ENCODE results near the gene BPIFA3. TPM values are rescaled to one million over a fixed set of nuclear protein-coding genes. Genes with fewer than 3 reads are reported as not detected.
A peak's percentile ranks its signal among the peaks of the same experiment; 100 is the strongest.

BPIFA3 gene
- total RNA-seq, 2 experiments from 2014 or later: not detected

DNA sequence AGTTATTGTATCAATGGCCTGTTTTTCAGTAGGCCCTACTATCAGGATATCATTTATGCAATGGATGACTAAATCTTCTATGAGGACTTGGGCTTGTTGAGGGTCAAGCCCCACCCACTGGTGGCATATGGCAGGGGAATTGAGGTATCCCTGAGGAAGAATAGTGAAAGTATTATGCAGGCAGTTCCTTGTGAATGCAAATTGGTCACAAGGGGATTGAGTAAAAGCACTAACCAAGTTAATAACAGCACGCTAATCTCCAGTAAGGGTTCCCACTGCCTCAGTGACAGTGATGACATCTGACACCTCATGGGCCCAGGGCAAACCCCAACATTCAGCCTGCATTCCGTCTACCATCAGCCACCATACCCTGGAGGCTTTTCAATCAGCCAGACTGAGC is 33.5 kb downstream of the BPIFA3 start:
- ChIA-PET CTCF (no interaction called here), POLR2A (no interaction called here)
- DNase-seq: no peak
- Mint-ChIP-seq H3K27ac (no peak overlapping the region), H3K27me3 (peaks cover 6% of the 10 kb centered on the region), H3K36me3 (no peaks in the 10 kb centered on the region), H3K4me1 (ENCODE audit: low read depth) (no peaks in the 10 kb centered on the region), H3K9me3 (no peaks in the 10 kb centered on the region), H3K4me3 (no peak overlapping the region)
- intact Hi-C loops (cut with micrococcal nuclease): no loop called here

- intact Hi-C loops (cut with micrococcal nuclease): no loop called here
- no peak for DNase-seq
- Mint-ChIP-seq H3K36me3 (no peaks in the 10 kb centered on the region), H3K27ac (no peak overlapping the region), H3K4me3 (no peak overlapping the region), H3K27me3 (peaks cover 6% of the 10 kb centered on the region), H3K9me3 (no peaks in the 10 kb centered on the region), H3K4me1 (ENCODE audit: low read depth) (no peaks in the 10 kb centered on the region)
- ChIA-PET CTCF (no interaction called here), POLR2A (no interaction called here)
Measured at GRCh38 chr20:33251496-33251895, 34.3 kb downstream of the BPIFA3 start.

- Mint-ChIP-seq H3K4me1 (ENCODE audit: low read depth) (no peaks in the 10 kb centered on the region), H3K4me3 (no peak overlapping the region), H3K27me3 (peaks cover 9% of the 10 kb centered on the region), H3K36me3 (no peaks in the 10 kb centered on the region), H3K27ac (no peak overlapping the region), H3K9me3 (no peaks in the 10 kb centered on the region)
- DNase-seq: no peak
- CTCF ChIA-PET: no interaction called here
- intact Hi-C loops (cut with micrococcal nuclease): no loop called here
- POLR2A ChIA-PET: no interaction called here
Measured at GRCh38 chr20:33252460-33252859, 35.3 kb downstream of the BPIFA3 start.

- no peak overlapping the region for H3K4me3 Mint-ChIP-seq
- H3K36me3 Mint-ChIP-seq: no peaks in the 10 kb centered on the region
- ChIA-PET CTCF (no interaction called here), POLR2A (no interaction called here)
- no peaks in the 10 kb centered on the region for H3K9me3 Mint-ChIP-seq
- intact Hi-C loops (cut with micrococcal nuclease): no loop called here
- no peak for DNase-seq
- no peaks in the 10 kb centered on the region for H3K4me1 Mint-ChIP-seq (ENCODE audit: low read depth)
- no peak overlapping the region for H3K27ac Mint-ChIP-seq
- H3K27me3 Mint-ChIP-seq: peaks cover 9% of the 10 kb centered on the region
Measured at GRCh38 chr20:33255005-33255404, 37.9 kb downstream of the BPIFA3 start.

- H3K4me1 Mint-ChIP-seq (ENCODE audit: low read depth): no peaks in the 10 kb centered on the region
- DNase-seq: no peak
- ChIA-PET POLR2A (no interaction called here), CTCF (no interaction called here)
- H3K36me3 Mint-ChIP-seq: no peaks in the 10 kb centered on the region
- peaks cover 17% of the 10 kb centered on the region for H3K27me3 Mint-ChIP-seq
- no peak overlapping the region for H3K27ac Mint-ChIP-seq
- no peak overlapping the region for H3K4me3 Mint-ChIP-seq
- no peaks in the 10 kb centered on the region for H3K9me3 Mint-ChIP-seq
- intact Hi-C loops (cut with micrococcal nuclease): no loop called here
Measured at GRCh38 chr20:33257237-33257636, 40.1 kb downstream of the BPIFA3 start.

GRCh38 chr20:33259371-33259770 is 42.2 kb downstream of the BPIFA3 start:
- intact Hi-C loops (cut with micrococcal nuclease): no loop called here
- peaks cover 20% of the 10 kb centered on the region for H3K27me3 Mint-ChIP-seq

GRCh38 chr20:33261465-33261864 is 44.3 kb downstream of the BPIFA3 start:
- peaks cover 22% of the 10 kb centered on the region for H3K27me3 Mint-ChIP-seq
- H3K27ac Mint-ChIP-seq: no peak overlapping the region
- CTCF ChIA-PET: interaction anchor here (0.6 to 2.5 kb wide), 2 partner anchors 31 to 1302 kb away, joined by 3 to 18 read pairs; no protein-coding TSS in a partner anchor
- intact Hi-C loops (cut with micrococcal nuclease): no loop called here
- H3K9me3 Mint-ChIP-seq: no peaks in the 10 kb centered on the region
- no peak for DNase-seq
- POLR2A ChIA-PET: no interaction called here
- H3K36me3 Mint-ChIP-seq: no peaks in the 10 kb centered on the region
- H3K4me3 Mint-ChIP-seq: no peak overlapping the region
- no peaks in the 10 kb centered on the region for H3K4me1 Mint-ChIP-seq (ENCODE audit: low read depth)

More at GRCh38 chr20:33259371-33259770, 42.2 kb downstream of the BPIFA3 start:
- ChIA-PET CTCF (interaction anchor here (2.1 kb wide), 1 partner anchor 33 kb away, joined by 8 read pairs; no protein-coding TSS in a partner anchor), POLR2A (no interaction called here)
- H3K4me3 Mint-ChIP-seq: no peak overlapping the region
- no peaks in the 10 kb centered on the region for H3K36me3 Mint-ChIP-seq
- H3K27ac Mint-ChIP-seq: no peak overlapping the region
- H3K4me1 Mint-ChIP-seq (ENCODE audit: low read depth): no peaks in the 10 kb centered on the region
- no peaks in the 10 kb centered on the region for H3K9me3 Mint-ChIP-seq
- no peak for DNase-seq

DNA sequence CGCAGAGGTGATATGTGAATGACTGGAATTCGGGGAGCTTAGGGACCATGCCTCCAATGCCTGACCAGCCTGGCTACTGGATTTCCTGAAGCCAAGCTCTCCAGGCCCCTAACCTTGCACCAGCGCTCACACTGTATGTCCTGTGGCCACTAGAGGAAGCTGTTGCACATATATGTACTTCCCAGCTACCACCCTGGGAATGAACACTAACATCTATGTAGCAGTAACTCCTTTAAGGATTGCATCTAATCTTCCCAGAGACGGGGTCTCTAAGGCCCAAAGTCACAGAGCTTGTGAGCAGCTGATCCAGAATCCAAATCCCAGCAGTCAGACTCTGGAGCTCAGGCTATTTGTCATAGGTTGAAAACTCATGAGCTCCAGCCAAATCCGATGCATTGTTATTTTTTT is 45.5 kb downstream of the BPIFA3 start:
- no peaks in the 10 kb centered on the region for H3K4me1 Mint-ChIP-seq (ENCODE audit: low read depth)
- CTCF ChIA-PET: interaction anchor here (0.8 to 2.5 kb wide), 6 partner anchors 11 to 37 kb away, joined by 5 to 18 read pairs (median 6); no protein-coding TSS in a partner anchor
- DNase-seq: peak; percentile 19
- intact Hi-C loops (cut with micrococcal nuclease): no loop called here
- H3K9me3 Mint-ChIP-seq: no peaks in the 10 kb centered on the region
- H3K36me3 Mint-ChIP-seq: no peaks in the 10 kb centered on the region
- H3K27me3 Mint-ChIP-seq: peaks cover 21% of the 10 kb centered on the region
- POLR2A ChIA-PET: interaction anchor here (0.6 kb wide), 1 partner anchor 28 kb away, joined by 3 read pairs; no protein-coding TSS in a partner anchor
- no peak overlapping the region for H3K27ac Mint-ChIP-seq
- H3K4me3 Mint-ChIP-seq: no peak overlapping the region

- CTCF ChIA-PET: interaction anchor here (1.1 kb wide), 1 partner anchor 23 kb away, joined by 3 read pairs; no protein-coding TSS in a partner anchor
- Mint-ChIP-seq H3K27me3 (peaks cover 25% of the 10 kb centered on the region), H3K9me3 (no peaks in the 10 kb centered on the region), H3K4me1 (ENCODE audit: low read depth) (no peaks in the 10 kb centered on the region), H3K27ac (no peak overlapping the region), H3K36me3 (no peaks in the 10 kb centered on the region), H3K4me3 (no peak overlapping the region)
- no peak for DNase-seq
- intact Hi-C loops (cut with micrococcal nuclease): no loop called here
- POLR2A ChIA-PET: no interaction called here
Measured at GRCh38 chr20:33263784-33264183, 46.6 kb downstream of the BPIFA3 start.

DNA sequence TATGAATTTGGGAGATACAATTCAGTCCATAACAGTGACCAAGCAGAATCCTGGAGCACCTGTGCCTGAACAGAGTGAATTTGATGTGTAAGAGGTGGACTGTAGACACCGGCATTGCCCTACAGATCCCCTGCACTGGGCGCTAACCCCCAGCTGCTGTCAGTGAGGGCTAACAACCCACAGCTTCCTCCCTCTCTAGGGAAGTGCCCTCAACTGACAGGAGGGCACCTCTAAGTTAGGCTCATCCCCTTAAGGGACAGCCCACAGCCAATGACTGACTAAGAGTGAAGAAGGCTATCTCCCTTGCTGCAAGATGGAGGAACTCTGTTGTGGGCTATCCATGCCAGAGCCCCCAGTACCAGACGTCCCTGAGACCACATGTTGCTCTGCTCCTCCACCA is 50.5 kb downstream of the BPIFA3 start:
- H3K27me3 Mint-ChIP-seq: peaks cover 16% of the 10 kb centered on the region
- no peaks in the 10 kb centered on the region for H3K36me3 Mint-ChIP-seq
- no peaks in the 10 kb centered on the region for H3K4me1 Mint-ChIP-seq (ENCODE audit: low read depth)
- DNase-seq: no peak
- ChIA-PET CTCF (no interaction called here), POLR2A (no interaction called here)
- H3K27ac Mint-ChIP-seq: no peak overlapping the region
- no peaks in the 10 kb centered on the region for H3K9me3 Mint-ChIP-seq
- H3K4me3 Mint-ChIP-seq: no peak overlapping the region
- intact Hi-C loops (cut with micrococcal nuclease): no loop called here

DNA sequence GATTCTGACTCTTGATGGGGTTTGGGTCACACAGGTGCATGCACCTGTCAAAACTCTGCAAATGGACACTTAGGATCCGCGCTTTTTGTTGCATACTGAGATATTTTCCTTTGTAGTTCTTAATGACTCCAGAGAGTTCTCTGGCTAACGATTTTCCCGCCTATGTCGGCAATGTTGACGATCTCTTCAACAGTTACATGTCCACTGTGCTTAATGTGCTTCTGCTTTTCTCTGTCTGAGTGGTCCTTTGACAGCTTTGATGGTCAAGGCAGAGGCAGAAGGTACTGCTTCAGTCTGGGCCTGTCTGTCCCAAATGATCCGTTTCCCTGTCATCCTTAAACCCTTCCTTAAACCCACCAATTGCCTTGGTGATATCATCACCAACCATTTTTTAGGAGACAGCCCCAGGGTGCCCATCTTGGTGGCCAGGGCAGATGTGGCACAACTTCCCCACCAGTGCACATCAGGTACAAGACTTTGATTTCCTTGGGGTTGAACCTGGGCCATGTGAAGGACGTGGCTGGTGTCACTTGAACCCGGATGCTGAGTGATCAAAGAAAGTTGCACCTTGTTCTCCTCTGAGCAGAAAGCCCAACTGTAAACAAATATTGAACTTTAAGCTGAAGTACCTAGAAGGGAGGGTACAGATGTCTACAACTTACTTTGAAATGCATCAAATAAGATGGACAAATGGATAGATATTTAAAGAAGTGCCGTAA is 55.2 kb downstream of the BPIFA3 start:
- ChIA-PET POLR2A (no interaction called here), CTCF (no interaction called here)

GRCh38 chr20:33273117-33273851 is 56.1 kb downstream of the BPIFA3 start:
- Mint-ChIP-seq H3K27ac (no peak overlapping the region), H3K4me3 (no peak overlapping the region), H3K4me1 (ENCODE audit: low read depth) (no peaks in the 10 kb centered on the region), H3K27me3 (peaks cover 2% of the 10 kb centered on the region), H3K9me3 (no peaks in the 10 kb centered on the region), H3K36me3 (no peaks in the 10 kb centered on the region)
- intact Hi-C loops (cut with micrococcal nuclease): no loop called here
- peak; percentile 48 for DNase-seq
- ChIA-PET POLR2A (no interaction called here), CTCF (interaction anchor here (1.0 to 2.0 kb wide), 2 partner anchors 10 to 19 kb away, joined by 4 to 6 read pairs; no protein-coding TSS in a partner anchor)

More for the DNA sequence above, 55.2 kb downstream of the BPIFA3 start:
- no peak for DNase-seq
- no peaks in the 10 kb centered on the region for H3K36me3 Mint-ChIP-seq
- H3K9me3 Mint-ChIP-seq: no peaks in the 10 kb centered on the region
- no peak overlapping the region for H3K27ac Mint-ChIP-seq
- H3K4me1 Mint-ChIP-seq (ENCODE audit: low read depth): no peaks in the 10 kb centered on the region
- H3K4me3 Mint-ChIP-seq: no peak overlapping the region
- H3K27me3 Mint-ChIP-seq: peaks cover 8% of the 10 kb centered on the region
- intact Hi-C loops (cut with micrococcal nuclease): no loop called here
